HAP-1 (cell line): ENCODE results near the gene NHERF1.

Experiments
- DNase-seq, 2 experiments: peaks; one replicate each; pipeline ENCODE4 v3.0.0-alpha.2; 2016 to 2020; ENCODE audit warnings: low spot score in 2 of 2
- H3K27me3 ChIP-seq: fragments of 250-450 bp; sonication (Bioruptor Pico); 2 replicates; pipeline ENCODE4 v1.5.1; 2020; ENCODE audit warnings: low read depth, mild to moderate bottlenecking, moderate library complexity
- H3K36me3 ChIP-seq: fragments of 250-450 bp; sonication (Bioruptor Pico); replicated peaks from 2 replicates; pipeline ENCODE4 v1.5.1; 2020; ENCODE audit warnings: mild to moderate bottlenecking
- H3K4me1 ChIP-seq: fragments of 250-450 bp; sonication (Bioruptor Pico); 2 replicates; pipeline ENCODE4 v1.5.1; 2020; ENCODE audit warnings: mild to moderate bottlenecking
- H3K4me3 ChIP-seq: fragments of 250-450 bp; sonication (Bioruptor Pico); 2 replicates; pipeline ENCODE4 v1.5.1; 2020; ENCODE audit warnings: mild to moderate bottlenecking, moderate library complexity
- H3K9me3 ChIP-seq: fragments of 250-450 bp; sonication (Bioruptor Pico); 2 replicates; pipeline ENCODE4 v1.5.1; 2020; ENCODE audit warnings: mild to moderate bottlenecking, moderate library complexity
- in situ Hi-C: fragments of 300-500 bp; cut with MboI; formaldehyde crosslinking; loops from 3 replicates; pipeline ENCODE4 v1.14.3; 2020; ENCODE audit warnings: low sequenced_read_pairs, inconsistent platforms, mixed read lengths

Gene NHERF1

DNA sequence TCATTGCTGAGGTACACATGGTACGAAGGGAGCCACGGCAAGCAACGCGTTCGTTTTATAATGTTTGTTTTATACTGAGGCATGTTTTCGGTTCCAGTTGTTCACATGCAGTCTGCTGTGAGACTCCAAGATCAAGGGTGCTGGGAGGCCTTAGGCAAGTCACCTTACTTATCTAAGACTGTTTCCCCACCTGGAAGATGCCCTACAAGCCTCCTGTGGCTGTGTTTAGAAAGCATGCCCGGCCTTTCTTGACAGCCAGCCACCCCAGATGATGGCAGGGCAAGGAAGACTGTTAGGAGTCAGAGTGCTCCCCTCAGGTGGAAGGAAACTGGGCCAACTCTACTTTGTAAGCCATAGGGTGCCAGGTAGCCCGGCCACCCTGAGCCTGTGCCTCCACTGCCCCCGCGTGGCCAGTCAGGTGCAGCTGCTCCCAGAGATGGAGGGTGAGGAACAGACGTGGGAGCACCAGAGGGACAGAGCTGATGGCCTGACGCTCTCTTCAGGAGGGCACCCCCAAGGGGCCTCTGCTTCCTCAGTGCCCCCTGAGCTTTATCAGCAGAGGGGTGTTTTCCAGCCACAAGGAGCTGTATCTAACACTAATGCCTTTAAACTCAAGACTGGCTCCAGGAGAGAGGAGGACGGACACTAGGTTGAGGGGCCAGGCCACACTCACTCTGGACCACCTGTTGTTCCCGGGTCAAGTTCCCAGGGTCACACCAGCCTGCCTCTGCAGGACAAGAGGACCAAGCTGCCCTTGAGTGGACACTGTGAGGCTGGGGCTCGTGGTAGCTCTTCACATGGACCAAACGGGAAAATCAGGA is 22.3 kb downstream of the NHERF1 start:
- H3K36me3 ChIP-seq = peaks cover 38% of the 10 kb centered on the region
- peak in 1 of 2 experiments; percentile 50 for DNase-seq
- no peaks in the 10 kb centered on the region for H3K9me3 ChIP-seq
- H3K4me1 ChIP-seq = no peaks in the 10 kb centered on the region; the same call in 1 of the 2 replicates
- in situ Hi-C loops = no loop called here
- H3K4me3 ChIP-seq = no peak overlapping the region
- H3K27me3 ChIP-seq = no peaks in the 10 kb centered on the region

DNA sequence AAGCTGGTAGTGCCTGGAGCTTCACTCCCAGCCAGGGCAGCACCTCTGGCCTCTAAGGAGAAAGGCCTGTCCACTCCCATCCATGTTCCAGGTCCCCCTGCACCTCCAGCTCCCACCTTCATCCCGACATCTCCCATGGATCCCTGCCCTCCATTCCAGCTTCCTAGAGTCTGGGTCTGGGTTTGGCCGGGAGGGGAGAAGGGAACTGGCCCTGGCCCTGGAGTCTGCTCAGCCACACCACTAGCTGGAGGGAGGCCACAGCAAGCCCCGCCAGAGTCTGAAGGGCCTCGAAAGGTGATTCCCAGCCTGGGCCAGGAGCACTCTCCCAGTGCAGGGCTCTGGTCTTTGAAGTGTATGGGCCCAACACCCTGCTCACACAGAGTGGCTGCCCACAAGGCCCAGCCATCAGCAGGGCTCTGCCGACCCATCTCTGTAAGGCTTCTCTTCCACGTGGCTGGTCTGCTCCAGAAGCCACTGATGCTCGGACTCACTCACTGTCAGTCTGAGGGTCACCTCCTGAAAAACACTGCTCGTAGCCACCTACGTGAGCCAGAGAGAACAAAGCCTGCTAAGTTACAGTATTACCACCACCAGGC is 23.0 kb downstream of the NHERF1 start:
- H3K36me3 ChIP-seq = peaks cover 38% of the 10 kb centered on the region
- no peak for DNase-seq
- in situ Hi-C loops = no loop called here
- no peak overlapping the region for H3K4me3 ChIP-seq
- no peaks in the 10 kb centered on the region for H3K27me3 ChIP-seq
- no peaks in the 10 kb centered on the region; the same call in 1 of the 2 replicates for H3K4me1 ChIP-seq
- H3K9me3 ChIP-seq = no peaks in the 10 kb centered on the region

DNA sequence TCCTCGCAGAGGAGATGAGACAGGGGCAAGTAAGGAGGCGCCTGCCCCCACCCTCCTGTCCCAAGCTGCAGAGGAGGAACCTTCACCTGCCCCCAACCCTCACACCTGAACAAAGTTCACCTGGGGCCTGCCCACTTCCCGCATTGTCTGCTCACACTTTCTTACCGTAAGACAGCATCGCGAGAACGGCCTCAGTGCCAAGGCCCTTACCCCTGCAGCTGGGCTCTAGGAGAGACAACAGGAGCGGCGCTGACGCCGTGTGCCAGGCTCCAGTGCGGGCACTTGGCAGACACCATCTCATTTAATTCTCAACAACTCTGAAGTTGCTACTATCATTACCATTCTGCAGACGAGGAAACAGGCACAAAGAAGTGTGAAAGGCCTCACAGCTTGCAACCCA is 23.6 kb downstream of the NHERF1 start:
- peaks cover 38% of the 10 kb centered on the region for H3K36me3 ChIP-seq
- no peaks in the 10 kb centered on the region for H3K9me3 ChIP-seq
- no peak for DNase-seq
- no peaks in the 10 kb centered on the region for H3K27me3 ChIP-seq
- peaks cover 2% of the 10 kb centered on the region for H3K4me1 ChIP-seq
- in situ Hi-C loops = no loop called here
- no peak overlapping the region for H3K4me3 ChIP-seq

DNA sequence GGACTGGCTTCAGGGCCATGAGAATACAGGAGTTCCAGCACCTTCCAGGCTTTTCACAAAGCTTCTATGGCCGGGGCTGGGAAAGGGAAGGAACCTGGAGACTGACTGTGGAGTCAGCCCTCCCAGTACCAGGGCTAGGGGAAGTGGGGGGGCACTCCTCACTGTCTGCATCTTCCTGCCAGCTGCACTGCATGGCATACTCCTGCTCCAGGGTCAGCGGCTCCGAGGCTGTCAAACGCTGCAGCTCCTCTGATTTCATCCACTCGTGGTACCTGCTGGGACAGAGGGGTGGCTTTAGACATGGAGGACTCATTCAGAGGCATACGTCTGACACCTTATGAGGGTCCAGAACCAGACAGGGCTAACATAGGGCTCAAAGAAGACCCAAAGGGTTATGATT is 25.0 kb downstream of the NHERF1 start:
- H3K9me3 ChIP-seq = no peaks in the 10 kb centered on the region
- H3K27me3 ChIP-seq = no peaks in the 10 kb centered on the region
- H3K4me1 ChIP-seq = peaks cover 5% of the 10 kb centered on the region
- no peak overlapping the region for H3K4me3 ChIP-seq
- in situ Hi-C loops = no loop called here
- no peak for DNase-seq
- H3K36me3 ChIP-seq = peaks cover 38% of the 10 kb centered on the region

DNA sequence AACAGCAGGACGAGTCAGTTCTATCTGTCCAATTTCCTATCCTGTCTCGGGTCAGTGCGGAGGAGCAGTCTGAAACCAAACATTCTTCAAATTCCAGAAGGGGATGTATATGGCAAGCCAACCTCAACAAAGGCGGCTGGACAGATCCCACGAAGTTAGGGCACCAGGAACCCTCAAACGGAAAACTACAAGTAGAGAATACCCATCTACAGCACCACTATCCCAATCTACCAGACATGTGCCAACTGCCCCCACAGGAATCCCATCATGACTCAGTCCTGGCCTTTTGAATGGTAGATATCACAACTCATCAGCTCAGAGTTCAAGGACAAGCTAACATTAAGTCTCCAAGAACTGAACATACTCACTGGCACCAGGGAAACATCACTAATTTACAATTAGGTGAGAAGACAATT is 25.5 kb downstream of the NHERF1 start:
- Histone ChIP-seq H3K36me3 (peaks cover 38% of the 10 kb centered on the region), H3K4me3 (no peak overlapping the region), H3K4me1 (peaks cover 5% of the 10 kb centered on the region), H3K9me3 (no peaks in the 10 kb centered on the region), H3K27me3 (no peaks in the 10 kb centered on the region)
- in situ Hi-C loops = no loop called here
- DNase-seq = no peak

DNA sequence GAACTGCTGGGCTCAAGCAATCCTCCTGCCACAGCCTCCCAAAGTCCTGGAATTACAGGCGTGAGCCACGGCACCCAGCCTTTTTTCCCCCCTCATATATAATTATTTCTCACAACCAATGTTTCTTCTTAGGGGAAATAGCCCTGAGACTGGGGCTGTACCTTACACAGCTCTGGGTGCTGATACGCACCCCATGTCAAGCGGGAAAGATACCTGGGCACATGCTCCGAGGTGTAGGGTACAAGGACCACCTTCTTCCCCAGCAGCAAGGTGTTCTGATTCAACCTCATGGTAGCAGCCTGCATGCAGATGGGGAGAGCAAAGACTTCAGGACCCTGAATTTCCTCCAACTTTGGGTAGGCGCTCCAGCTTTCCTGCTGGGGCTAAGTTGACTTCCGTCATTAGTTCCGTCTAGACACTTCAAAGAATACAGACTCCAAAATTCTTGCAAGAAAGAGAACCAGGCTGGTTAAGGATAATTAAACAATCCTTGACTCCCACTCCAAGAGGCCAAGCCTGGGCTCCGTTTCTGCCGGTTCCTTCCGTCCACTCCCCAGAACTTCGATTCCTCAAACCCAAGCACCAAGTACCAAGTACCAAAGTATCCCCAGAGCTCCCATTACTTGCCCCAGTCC is 27.1 kb downstream of the NHERF1 start:
- peaks cover 5% of the 10 kb centered on the region for H3K4me1 ChIP-seq
- no peak for DNase-seq
- peaks cover 39% of the 10 kb centered on the region for H3K36me3 ChIP-seq
- no peaks in the 10 kb centered on the region for H3K9me3 ChIP-seq
- no peaks in the 10 kb centered on the region for H3K27me3 ChIP-seq
- peak overlapping the region; percentile 89 for H3K4me3 ChIP-seq
- in situ Hi-C loops = loop anchor here (25.0 kb wide), 1 partner anchor 637 kb away; the partner anchor contains the start of gene GRB2

DNA sequence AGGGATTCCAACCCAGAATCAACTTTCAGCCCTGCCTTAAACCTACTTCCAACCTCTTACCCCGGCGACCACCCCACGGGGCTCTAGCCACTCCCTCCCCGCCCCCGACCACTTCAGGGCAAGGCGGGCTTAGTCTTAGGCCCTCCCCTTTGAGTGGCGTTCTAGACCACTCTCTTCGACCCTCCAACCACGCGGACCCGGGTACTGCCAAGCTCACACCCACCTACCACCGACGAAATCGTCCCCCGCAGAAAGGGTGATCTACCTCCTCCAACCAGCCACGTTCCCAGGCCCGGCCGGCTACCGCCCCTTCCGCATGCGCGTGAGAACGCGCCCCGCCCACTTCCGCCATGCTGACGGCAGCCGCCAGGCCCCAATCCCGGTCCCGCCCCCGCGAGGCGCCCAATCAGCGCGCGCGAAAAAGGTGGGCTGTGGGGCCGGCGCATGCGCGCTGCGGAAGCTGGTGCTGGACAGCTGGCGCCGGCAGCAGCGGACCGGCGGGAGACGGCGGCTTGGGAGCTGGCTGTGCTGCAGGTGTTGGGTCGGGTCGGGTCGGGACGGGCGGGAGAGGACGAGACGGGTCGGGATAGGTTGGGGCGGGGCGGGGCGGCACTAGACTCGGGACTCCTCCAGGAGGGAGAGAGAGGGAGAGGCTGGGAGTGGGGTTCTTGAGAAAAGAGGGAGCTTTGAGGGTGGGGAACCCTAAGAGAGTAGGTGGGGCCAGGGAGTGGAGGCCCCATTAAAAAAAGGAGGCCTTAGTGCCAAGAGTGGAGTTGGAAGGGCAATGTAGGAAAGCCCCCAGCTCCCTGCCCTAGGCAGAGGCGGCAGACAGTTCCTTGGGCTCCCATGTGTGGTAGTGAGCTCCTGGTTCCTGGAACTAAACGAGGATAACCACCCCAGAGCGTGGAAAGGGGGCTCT is 27.9 kb downstream of the NHERF1 start, which contains the start of gene NAT9:
Gene NAT9 (minus strand): TSS at position 302 of the 919 bp plus-strand sequence. CDS start 647 bp downstream, outside the sequence.
- Histone ChIP-seq H3K9me3 (no peaks in the 10 kb centered on the region), H3K36me3 (peaks cover 34% of the 10 kb centered on the region), H3K4me3 (peak within 1 kb of the TSS; percentile 89), H3K4me1 (peaks cover 5% of the 10 kb centered on the region), H3K27me3 (no peaks in the 10 kb centered on the region)
- in situ Hi-C loops = loop anchor here (25.0 kb wide), 1 partner anchor 636 kb away; the partner anchor contains the start of gene GRB2
- DNase-seq = peak; percentile 87 to 99

DNA sequence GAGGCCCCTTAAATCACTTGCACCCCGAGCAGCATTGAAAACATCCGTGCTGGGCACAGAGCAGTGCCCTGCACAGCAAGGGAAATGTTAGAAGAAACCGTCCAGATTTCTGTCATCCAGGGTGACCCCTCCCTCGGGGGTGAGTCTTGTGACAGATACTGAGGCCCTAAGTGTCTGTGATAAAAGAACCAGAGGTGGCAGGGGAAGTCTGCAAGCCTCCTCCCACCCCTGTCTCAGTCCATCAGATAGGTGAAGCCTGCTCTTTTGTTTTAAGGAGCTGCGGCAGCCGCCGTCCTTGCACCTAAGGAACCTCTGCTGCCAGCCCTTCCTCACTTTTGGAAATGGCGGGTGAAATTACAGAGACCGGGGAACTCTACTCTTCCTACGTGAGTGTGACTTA is 28.6 kb downstream of the NHERF1 start:
- H3K27me3 ChIP-seq = no peaks in the 10 kb centered on the region
- in situ Hi-C loops = loop anchor here (25.0 kb wide), 1 partner anchor 635 kb away; the partner anchor contains the start of gene GRB2
- H3K4me1 ChIP-seq = peaks cover 5% of the 10 kb centered on the region
- no peak for DNase-seq
- peak overlapping the region; percentile 89 for H3K4me3 ChIP-seq
- H3K9me3 ChIP-seq = no peaks in the 10 kb centered on the region
- peaks cover 27% of the 10 kb centered on the region for H3K36me3 ChIP-seq

DNA sequence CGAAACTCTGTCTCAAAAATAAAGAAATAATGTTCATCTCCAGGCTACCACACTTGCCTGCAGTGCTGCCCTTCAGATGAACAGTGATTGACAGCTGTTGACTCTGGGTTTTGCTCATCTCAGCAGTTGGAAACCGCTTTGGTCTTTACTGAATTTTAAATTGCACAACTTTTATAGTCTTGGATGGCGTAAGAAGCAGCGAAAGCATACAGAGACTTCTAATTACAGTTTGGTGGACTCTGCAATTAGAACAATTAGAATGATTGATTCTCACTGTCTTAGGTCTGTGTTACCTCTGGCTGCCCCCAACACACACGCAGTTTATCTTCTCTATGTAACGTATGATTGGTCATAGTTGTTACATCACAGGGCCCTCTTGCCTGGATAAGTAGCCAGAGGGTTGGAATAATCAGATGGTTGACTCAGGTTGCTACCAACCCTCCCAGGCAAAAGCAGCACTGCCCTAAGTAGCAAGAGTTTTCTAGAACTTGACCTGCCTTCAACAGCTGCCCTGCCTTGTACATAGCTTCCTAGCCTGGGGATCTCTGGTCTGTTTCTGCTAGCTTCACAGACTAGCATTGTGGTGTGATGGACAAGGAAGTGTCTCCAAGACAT is 29.6 kb downstream of the NHERF1 start:
- DNase-seq = no peak
- no peaks in the 10 kb centered on the region for H3K9me3 ChIP-seq
- no peaks in the 10 kb centered on the region for H3K27me3 ChIP-seq
- H3K4me3 ChIP-seq = no peak overlapping the region
- H3K4me1 ChIP-seq = peaks cover 5% of the 10 kb centered on the region
- in situ Hi-C loops = loop anchor here (25.0 kb wide), 1 partner anchor 634 kb away; the partner anchor contains the start of gene GRB2
- peaks cover 20% of the 10 kb centered on the region for H3K36me3 ChIP-seq

DNA sequence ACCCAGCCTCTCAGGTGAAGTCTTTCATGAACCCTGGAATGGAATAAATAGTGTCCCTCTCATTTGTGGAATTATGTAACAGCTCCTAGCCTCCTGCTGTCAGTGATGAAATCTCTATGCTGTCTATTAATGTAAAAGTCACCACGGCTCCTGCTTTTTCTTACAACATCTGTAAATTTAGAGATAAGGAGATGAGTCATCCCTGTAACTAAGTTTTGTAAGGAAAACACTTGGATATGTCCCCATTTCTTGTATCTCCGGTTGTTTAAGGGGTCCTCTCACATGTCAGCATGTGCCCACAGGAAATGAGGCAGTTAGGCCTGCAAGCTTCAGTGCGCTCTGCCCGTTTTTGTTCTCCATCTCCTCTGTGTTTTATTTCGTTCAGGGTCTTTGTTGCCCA is 30.5 kb downstream of the NHERF1 start:
- in situ Hi-C loops = loop anchor here (25.0 kb wide), 1 partner anchor 633 kb away; the partner anchor contains the start of gene GRB2
- Histone ChIP-seq H3K36me3 (peaks cover 10% of the 10 kb centered on the region), H3K27me3 (no peaks in the 10 kb centered on the region), H3K9me3 (no peaks in the 10 kb centered on the region), H3K4me3 (no peak overlapping the region), H3K4me1 (peaks cover 5% of the 10 kb centered on the region)
- no peak for DNase-seq

DNA sequence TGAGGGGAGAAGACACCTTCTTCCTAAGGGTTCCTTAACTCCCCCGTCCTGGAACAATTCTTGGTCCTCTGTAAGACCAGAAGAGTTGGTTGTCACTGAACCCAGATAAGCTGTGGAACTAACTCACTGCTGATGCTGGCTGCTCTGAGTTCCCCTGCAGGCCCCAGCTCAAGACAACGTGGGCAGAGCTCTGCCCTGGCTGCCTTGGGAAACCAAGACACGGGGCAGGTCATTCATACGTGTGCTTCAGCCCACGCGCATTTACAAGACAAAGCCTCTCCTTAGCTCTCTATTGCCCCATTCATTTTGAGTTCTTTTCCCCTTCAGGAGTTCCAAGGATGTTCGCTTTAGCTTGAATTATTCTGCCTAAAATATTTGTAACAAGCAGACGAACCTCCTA is 31.1 kb downstream of the NHERF1 start:
- Histone ChIP-seq H3K4me1 (peaks cover 5% of the 10 kb centered on the region), H3K27me3 (no peaks in the 10 kb centered on the region), H3K4me3 (no peak overlapping the region), H3K36me3 (peaks cover 9% of the 10 kb centered on the region), H3K9me3 (no peaks in the 10 kb centered on the region)
- DNase-seq = no peak
- in situ Hi-C loops = loop anchor here (25.0 kb wide), 1 partner anchor 633 kb away; the partner anchor contains the start of gene GRB2

DNA sequence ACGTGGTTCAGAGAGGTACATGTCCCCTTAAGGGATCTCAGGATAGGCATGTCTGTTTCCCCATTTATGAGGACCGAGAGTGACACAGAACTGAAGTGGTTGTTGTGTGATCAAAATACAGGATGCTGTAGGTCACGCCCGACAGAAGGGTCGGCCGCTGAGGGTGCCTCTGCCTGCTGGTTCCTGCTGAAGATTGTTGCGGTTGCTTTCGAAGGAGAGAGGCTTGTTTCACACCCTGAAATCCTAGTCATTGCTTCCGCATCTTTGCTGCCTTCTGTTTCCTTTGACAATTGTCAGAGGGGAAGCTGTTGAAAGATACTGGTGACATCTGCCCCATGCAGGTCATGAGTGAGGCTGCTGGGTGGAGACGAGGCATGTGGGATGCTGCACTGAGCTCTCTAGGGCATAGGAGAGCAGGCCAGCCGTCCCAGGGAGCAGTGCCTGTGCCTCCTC is 31.5 kb downstream of the NHERF1 start:
- Histone ChIP-seq H3K36me3 (peaks cover 9% of the 10 kb centered on the region), H3K9me3 (no peaks in the 10 kb centered on the region), H3K27me3 (no peaks in the 10 kb centered on the region), H3K4me3 (no peak overlapping the region), H3K4me1 (peaks cover 5% of the 10 kb centered on the region)
- in situ Hi-C loops = loop anchor here (5.0 to 25.0 kb wide), 2 partner anchors 48 to 632 kb away; partner anchors contain the start of gene GRB2
- DNase-seq = no peak
